ENCODE data around the gene UPF1.
"Not testable (repeated sequence)": the region's sequence is repeated elsewhere in the genome, so short reads cannot be mapped to it uniquely, and the experiment has no call there.

UPF1 gene

GRCh38 chr19:18816645-18817044 lies 15.1 kb upstream of the UPF1 start:
- not testable (repeated sequence) for H3K27me3 ChIP-seq (ENCODE audit: control insufficient read depth in 1 of 2, insufficient read depth in 2 of 2, low read length in 2 of 2); H3K9ac ChIP-seq (ENCODE audit: low read length in 2 of 2); H3K27ac ChIP-seq (ENCODE audit: low read length); H3K4me1 ChIP-seq (ENCODE audit: control insufficient read depth, insufficient read depth, low read length); H3K4me3 ChIP-seq (ENCODE audit: low read length in 2 of 2); H3K9me3 ChIP-seq (ENCODE audit: control insufficient read depth in 2 of 2, low read length in 2 of 2); H3K36me3 ChIP-seq (ENCODE audit: control insufficient read depth in 2 of 2, insufficient read depth in 2 of 2, low read length in 2 of 2)

DNA sequence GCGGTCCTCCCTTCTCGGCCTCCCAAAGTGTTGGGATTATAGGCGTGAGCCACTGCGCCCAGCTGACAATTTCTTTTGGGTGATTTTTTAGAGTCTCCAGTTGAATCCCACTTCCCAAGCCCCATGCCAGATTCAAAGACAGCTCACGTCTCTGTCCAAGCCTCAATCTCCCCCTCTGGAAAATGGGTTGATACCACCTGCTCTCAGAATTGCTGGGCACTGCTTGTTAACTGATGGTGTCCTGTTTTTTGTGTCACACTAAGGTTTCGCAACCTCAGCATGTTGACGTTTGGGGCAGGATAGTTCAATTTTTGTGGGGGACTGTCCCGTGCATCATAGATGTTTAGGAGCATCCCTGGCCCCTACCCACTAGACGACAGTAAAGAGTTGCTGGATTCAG lies 14.2 kb upstream of the UPF1 start:
- Histone ChIP-seq H3K4me1 (ENCODE audit: control insufficient read depth, insufficient read depth, low read length) (no peaks in the 10 kb centered on the region), H3K9ac (ENCODE audit: low read length in 2 of 2) (no peak overlapping the region), H3K27ac (ENCODE audit: low read length) (no peak overlapping the region), H3K27me3 (ENCODE audit: control insufficient read depth in 1 of 2, insufficient read depth in 2 of 2, low read length in 2 of 2) (no peaks in the 10 kb centered on the region), H3K4me3 (ENCODE audit: low read length in 2 of 2) (no peak overlapping the region), H3K36me3 (ENCODE audit: control insufficient read depth in 2 of 2, insufficient read depth in 2 of 2, low read length in 2 of 2) (no peaks in the 10 kb centered on the region), H3K9me3 (ENCODE audit: control insufficient read depth in 2 of 2, low read length in 2 of 2) (no peaks in the 10 kb centered on the region)

GRCh38 chr19:18828786-18829185 lies 3.0 kb upstream of the UPF1 start:
- Histone ChIP-seq H3K4me1 (ENCODE audit: control insufficient read depth, insufficient read depth, low read length) (peaks cover 16% of the 10 kb centered on the region), H3K9me3 (ENCODE audit: control insufficient read depth in 2 of 2, low read length in 2 of 2) (peaks cover 3 to 12% of the 10 kb centered on the region in 2 donors), H3K36me3 (ENCODE audit: control insufficient read depth in 2 of 2, insufficient read depth in 2 of 2, low read length in 2 of 2) (no peaks in the 10 kb centered on the region), H3K9ac (ENCODE audit: low read length in 2 of 2) (no peak overlapping the region), H3K4me3 (ENCODE audit: low read length in 2 of 2) (no peak overlapping the region), H3K27ac (ENCODE audit: low read length) (no peak overlapping the region), H3K27me3 (ENCODE audit: control insufficient read depth in 1 of 2, insufficient read depth in 2 of 2, low read length in 2 of 2) (no peaks in the 10 kb centered on the region)

DNA sequence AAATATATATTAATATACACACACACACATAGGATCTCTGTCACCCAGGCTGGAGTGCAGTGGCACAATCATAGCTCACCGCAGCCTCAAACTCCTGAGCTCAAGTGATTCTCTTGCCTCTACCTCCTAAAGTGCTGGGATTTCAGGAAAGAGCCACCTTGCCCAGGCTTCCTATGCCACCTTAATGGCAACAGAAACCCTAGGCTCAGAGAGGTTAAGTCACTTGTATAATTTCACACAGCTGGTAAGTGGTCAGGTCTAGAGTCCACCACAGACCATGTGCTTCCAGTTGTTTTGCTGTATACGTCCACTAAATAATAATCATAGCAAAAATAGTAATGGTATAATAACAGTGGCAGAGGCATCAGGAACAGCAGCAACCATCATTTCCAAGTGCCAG lies 1.3 kb upstream of the UPF1 start:
- no peak overlapping the region for H3K4me3 ChIP-seq (ENCODE audit: low read length in 2 of 2)
- peaks cover 27% of the 10 kb centered on the region for H3K4me1 ChIP-seq (ENCODE audit: control insufficient read depth, insufficient read depth, low read length)
- peaks cover 3 to 12% of the 10 kb centered on the region in 2 donors for H3K9me3 ChIP-seq (ENCODE audit: control insufficient read depth in 2 of 2, low read length in 2 of 2)
- H3K36me3 ChIP-seq (ENCODE audit: control insufficient read depth in 2 of 2, insufficient read depth in 2 of 2, low read length in 2 of 2), result no peaks in the 10 kb centered on the region
- H3K9ac ChIP-seq (ENCODE audit: low read length in 2 of 2), result no peak overlapping the region
- H3K27me3 ChIP-seq (ENCODE audit: control insufficient read depth in 1 of 2, insufficient read depth in 2 of 2, low read length in 2 of 2), result no peaks in the 10 kb centered on the region
- no peak overlapping the region for H3K27ac ChIP-seq (ENCODE audit: low read length)

- H3K27me3 ChIP-seq (ENCODE audit: control insufficient read depth in 1 of 2, insufficient read depth in 2 of 2, low read length in 2 of 2), result no peaks in the 10 kb centered on the region
- H3K27ac ChIP-seq (ENCODE audit: low read length), result no peak overlapping the region
- peak overlapping the region; percentile 84 to 86 for H3K4me3 ChIP-seq (ENCODE audit: low read length in 2 of 2)
- H3K36me3 ChIP-seq (ENCODE audit: control insufficient read depth in 2 of 2, insufficient read depth in 2 of 2, low read length in 2 of 2), result peaks cover 2 to 5% of the 10 kb centered on the region in 2 donors
- H3K9me3 ChIP-seq (ENCODE audit: control insufficient read depth in 2 of 2, low read length in 2 of 2), result peaks cover 0 to 4% of the 10 kb centered on the region in 2 donors
- peak overlapping the region; percentile 87 to 93 for H3K9ac ChIP-seq (ENCODE audit: low read length in 2 of 2)
- H3K4me1 ChIP-seq (ENCODE audit: control insufficient read depth, insufficient read depth, low read length), result peaks cover 37% of the 10 kb centered on the region
These were observed 764 bp downstream of the UPF1 start for GRCh38 chr19:18832306-18833140.

DNA sequence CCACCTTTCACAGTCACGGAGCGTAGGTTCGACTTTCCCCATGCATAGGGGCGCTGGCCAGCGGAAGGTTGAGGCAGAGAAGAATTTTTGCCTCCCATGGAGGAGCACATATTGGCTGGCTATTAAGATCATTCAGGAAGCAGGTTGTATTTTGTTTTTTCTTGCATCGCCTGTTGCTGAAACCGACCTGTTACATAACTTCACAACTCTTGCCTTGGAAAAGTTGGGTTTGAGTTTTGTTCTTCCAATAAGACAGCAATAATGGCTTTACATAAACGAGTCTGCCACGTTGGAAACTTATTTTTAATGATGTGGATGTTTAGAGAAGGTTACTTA lies 1.4 kb downstream of the UPF1 start:
- peak overlapping the region; percentile 80 to 86 for H3K4me3 ChIP-seq (ENCODE audit: low read length in 2 of 2)
- H3K9ac ChIP-seq (ENCODE audit: low read length in 2 of 2), result peak overlapping the region; percentile 87 to 93
- no peaks in the 10 kb centered on the region for H3K27me3 ChIP-seq (ENCODE audit: control insufficient read depth in 1 of 2, insufficient read depth in 2 of 2, low read length in 2 of 2)
- no peaks in the 10 kb centered on the region for H3K9me3 ChIP-seq (ENCODE audit: control insufficient read depth in 2 of 2, low read length in 2 of 2)
- peaks cover 5 to 7% of the 10 kb centered on the region in 2 donors for H3K36me3 ChIP-seq (ENCODE audit: control insufficient read depth in 2 of 2, insufficient read depth in 2 of 2, low read length in 2 of 2)
- H3K4me1 ChIP-seq (ENCODE audit: control insufficient read depth, insufficient read depth, low read length), result peaks cover 41% of the 10 kb centered on the region
- H3K27ac ChIP-seq (ENCODE audit: low read length), result no peak overlapping the region

- H3K4me3 ChIP-seq (ENCODE audit: low read length in 2 of 2), result peak overlapping the region; percentile 80 to 86
- H3K27ac ChIP-seq (ENCODE audit: low read length), result no peak overlapping the region
- peaks cover 5 to 7% of the 10 kb centered on the region in 2 donors for H3K36me3 ChIP-seq (ENCODE audit: control insufficient read depth in 2 of 2, insufficient read depth in 2 of 2, low read length in 2 of 2)
- peak overlapping the region; percentile 58 to 93 for H3K9ac ChIP-seq (ENCODE audit: low read length in 2 of 2)
- no peaks in the 10 kb centered on the region for H3K27me3 ChIP-seq (ENCODE audit: control insufficient read depth in 1 of 2, insufficient read depth in 2 of 2, low read length in 2 of 2)
- H3K4me1 ChIP-seq (ENCODE audit: control insufficient read depth, insufficient read depth, low read length), result peaks cover 41% of the 10 kb centered on the region
- H3K9me3 ChIP-seq (ENCODE audit: control insufficient read depth in 2 of 2, low read length in 2 of 2), result no peaks in the 10 kb centered on the region
These were observed 2.3 kb downstream of the UPF1 start for GRCh38 chr19:18833849-18834643.

GRCh38 chr19:18834644-18834984 lies 2.9 kb downstream of the UPF1 start:
- no peaks in the 10 kb centered on the region for H3K9me3 ChIP-seq (ENCODE audit: control insufficient read depth in 2 of 2, low read length in 2 of 2)
- no peaks in the 10 kb centered on the region for H3K27me3 ChIP-seq (ENCODE audit: control insufficient read depth in 1 of 2, insufficient read depth in 2 of 2, low read length in 2 of 2)
- H3K4me1 ChIP-seq (ENCODE audit: control insufficient read depth, insufficient read depth, low read length), result peaks cover 45% of the 10 kb centered on the region
- H3K36me3 ChIP-seq (ENCODE audit: control insufficient read depth in 2 of 2, insufficient read depth in 2 of 2, low read length in 2 of 2), result peaks cover 7% of the 10 kb centered on the region in 2 donors
- peak overlapping the region; percentile 80 to 86 for H3K4me3 ChIP-seq (ENCODE audit: low read length in 2 of 2)
- no peak overlapping the region for H3K27ac ChIP-seq (ENCODE audit: low read length)
- H3K9ac ChIP-seq (ENCODE audit: low read length in 2 of 2), result peak overlapping the region in 1 of 2 donors; percentile 93

DNA sequence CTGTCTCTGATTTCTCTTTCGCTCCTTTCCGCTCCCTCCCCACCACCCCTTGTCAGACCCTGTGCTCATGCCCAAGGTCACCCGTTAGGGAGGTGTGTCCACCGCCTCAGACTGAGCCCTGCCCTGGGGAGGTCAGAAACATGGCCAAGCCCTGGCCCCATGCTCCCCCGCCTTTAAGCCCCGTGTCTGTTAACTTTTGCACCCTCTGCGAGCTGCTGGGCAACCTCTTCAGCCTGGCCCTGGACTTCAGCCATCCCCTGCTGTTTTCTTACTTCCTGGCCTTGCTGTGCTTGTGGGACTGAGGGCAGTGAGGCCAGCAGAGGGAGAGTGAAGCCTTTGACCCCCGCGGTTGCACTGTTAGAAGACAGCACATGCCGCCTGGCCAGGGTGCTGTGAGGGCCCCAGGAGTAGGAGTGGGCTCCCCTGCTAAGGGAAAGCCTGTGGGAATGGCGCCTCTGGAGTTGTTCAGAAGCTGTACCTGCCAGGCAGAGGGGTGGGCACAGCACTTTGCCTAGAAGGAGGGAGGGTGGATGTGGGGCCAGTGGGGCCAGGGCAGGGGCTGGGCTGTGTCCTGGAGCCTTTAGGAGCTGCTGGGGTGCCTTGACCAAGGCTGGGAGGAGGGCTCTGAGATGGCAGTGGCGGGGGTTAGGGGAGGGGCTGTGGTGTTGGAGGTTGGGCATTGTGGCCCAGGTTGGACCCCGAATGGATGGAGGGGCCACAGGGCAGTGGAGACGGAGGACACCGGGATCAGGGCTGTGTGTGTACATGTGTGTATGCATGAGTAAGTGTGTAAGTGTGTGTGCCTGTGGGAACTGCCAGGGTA lies 7.9 kb downstream of the UPF1 start:
- no peaks in the 10 kb centered on the region for H3K27me3 ChIP-seq (ENCODE audit: control insufficient read depth in 1 of 2, insufficient read depth in 2 of 2, low read length in 2 of 2)
- no peaks in the 10 kb centered on the region for H3K9me3 ChIP-seq (ENCODE audit: control insufficient read depth in 2 of 2, low read length in 2 of 2)
- H3K4me1 ChIP-seq (ENCODE audit: control insufficient read depth, insufficient read depth, low read length), result peaks cover 51% of the 10 kb centered on the region
- H3K4me3 ChIP-seq (ENCODE audit: low read length in 2 of 2), result peak overlapping the region in 1 of 2 donors; percentile 8
- peaks cover 7% of the 10 kb centered on the region in 2 donors for H3K36me3 ChIP-seq (ENCODE audit: control insufficient read depth in 2 of 2, insufficient read depth in 2 of 2, low read length in 2 of 2)
- no peak overlapping the region for H3K9ac ChIP-seq (ENCODE audit: low read length in 2 of 2)
- H3K27ac ChIP-seq (ENCODE audit: low read length), result no peak overlapping the region
